Right kidney (tissue), 9 donors: Measurements from ENCODE around the gene APOBEC3A.
A peak's percentile ranks its signal among the peaks of the same experiment; 100 is the strongest.

ENCODE experiments used
- DNase-seq: peaks from one replicate; pipeline ENCODE4 v3.0.0-alpha.2; 2016
- long read RNA-seq, 8 donors: transcript quantifications; one replicate each; lab custom pipeline, GENCODE V29; 2026

The APOBEC3A gene
- long read RNA-seq, donor 1 = 0 reads
- long read RNA-seq, donor 2 = 0 reads
- long read RNA-seq, donor 3 = 0 reads
- long read RNA-seq, donor 4 = 0 reads
- long read RNA-seq, donor 5 = 0 reads
- long read RNA-seq, donor 6 = 0 reads
- long read RNA-seq, donor 7 = 0 reads
- long read RNA-seq, donor 8 = 0 reads

DNA sequence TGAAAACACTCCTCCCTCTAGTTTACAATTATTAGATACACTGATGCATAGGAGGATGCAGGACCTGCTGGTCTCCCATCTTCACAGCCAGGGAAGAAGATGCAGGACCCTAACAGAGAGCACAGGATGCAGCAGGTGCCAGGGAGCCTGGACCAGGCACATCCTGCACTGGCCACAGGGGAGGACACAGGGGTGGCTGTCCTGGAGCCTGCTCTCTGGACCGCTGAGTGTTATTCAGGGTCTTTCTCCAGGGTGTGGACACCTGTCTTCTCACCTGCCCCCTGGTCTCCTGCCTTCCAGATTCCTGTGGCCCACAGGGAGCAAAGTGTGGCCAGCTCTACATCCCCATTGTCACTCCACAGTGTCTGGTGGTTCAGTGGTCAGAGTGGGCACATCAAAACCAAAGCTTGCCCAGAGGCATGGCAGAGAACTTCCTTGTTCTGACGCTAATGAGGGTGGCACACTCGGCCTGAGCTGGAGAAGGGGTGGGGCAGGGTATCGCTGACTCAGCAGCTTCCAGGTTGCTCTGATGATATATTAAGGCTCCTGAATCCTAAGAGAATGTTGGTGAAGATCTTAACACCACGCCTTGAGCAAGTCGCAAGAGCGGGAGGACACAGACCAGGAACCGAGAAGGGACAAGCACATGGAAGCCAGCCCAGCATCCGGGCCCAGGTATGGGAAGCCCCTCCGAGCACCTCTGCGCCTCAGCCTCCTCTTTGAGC is at the start of gene APOBEC3A:
TSS of gene APOBEC3A (plus strand) at position 564 of the 725 bp plus-strand sequence. CDS start at position 647, 83 bp downstream.
- DNase-seq = no peak

DNA sequence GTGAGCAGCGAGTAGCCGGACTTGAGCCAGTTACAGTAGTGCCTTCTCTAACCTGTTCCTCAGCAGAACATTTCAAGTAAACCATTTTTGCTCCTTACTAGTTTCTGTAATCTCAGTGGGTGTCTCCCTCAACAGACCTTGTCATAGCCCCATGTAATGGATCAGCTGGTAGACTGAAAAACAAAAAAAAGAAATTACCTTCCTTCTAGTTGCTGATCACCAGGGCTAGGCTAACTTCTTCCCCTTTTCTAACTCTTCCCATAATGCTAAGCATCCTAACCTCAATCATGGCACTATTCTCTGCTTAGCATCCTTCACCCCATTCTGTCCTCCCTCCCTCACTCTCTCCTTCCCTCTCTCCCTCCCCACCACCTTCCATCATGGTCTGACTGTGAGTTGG is 49.6 kb upstream of the APOBEC3A start:
- no peak for DNase-seq

DNA sequence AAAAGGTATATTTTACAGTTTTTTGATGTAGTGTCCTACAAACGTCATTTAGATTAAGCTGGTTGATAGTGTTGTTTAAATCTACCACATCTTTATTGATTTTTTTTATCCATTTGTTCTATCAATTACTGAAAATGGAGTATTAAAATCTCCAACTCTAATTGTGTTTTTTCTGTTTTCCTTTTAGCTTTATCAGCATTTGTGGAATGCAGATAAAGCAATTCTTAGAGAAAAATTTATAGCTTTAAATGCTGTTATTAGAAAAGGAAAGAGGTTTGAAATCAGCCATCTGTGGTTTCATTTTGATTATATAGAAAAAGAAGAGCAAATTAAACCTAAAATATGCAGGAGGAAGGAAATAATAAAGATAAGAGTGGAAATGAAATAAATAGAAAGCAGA is 46.0 kb upstream of the APOBEC3A start:
- no peak for DNase-seq

- no peak for DNase-seq
Observed at GRCh38 chr22:38919631-38920190, 37.7 kb upstream of the APOBEC3A start.

DNA sequence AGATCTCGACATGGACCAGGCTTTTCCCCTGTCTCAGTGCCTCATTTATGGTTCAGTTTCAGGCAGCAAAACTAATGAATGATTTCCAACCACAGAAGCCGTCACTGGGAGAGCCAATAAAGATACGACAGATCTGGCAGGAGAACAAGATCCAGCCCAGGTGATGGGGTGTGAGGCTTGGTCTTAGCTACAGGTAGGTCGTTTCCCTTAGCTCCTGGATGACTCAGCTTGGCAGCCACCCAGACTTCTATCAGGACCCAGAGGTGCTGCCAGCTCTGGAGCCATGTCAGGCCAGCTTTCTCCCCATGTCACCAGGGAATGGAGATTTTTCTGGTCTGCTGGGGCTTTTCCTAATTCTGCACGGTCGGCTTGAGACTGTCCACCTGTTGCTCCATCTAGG is 36.3 kb upstream of the APOBEC3A start:
- DNase-seq = no peak

DNA sequence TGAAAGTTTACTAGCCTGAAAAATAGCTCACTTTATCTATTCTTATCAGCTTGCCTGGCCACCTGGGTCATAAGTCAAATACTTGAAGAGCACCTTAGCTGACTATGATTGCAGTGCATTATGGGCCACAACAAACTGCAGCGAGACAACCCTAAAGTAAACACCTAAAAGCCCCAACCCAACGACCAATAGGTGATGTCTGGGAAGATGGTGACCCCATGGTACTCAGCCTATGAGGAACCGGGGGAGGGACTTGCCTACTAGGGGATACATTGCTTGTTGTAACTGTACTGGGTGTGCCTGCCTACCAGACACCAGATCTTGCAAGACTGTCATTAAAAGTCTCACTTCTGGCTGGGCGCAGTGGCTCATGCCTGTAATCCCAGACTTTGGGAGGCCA is 35.6 kb upstream of the APOBEC3A start:
- DNase-seq = no peak

- peak; percentile 22 for DNase-seq
Observed at GRCh38 chr22:38923463-38924346, 33.7 kb upstream of the APOBEC3A start.

GRCh38 chr22:38924347-38924952 is 33.0 kb upstream of the APOBEC3A start:
- no peak for DNase-seq

- DNase-seq = no peak
Observed at GRCh38 chr22:38925571-38926041, 31.8 kb upstream of the APOBEC3A start.

- DNase-seq = peak; percentile 54
Observed at GRCh38 chr22:38927033-38927781, 30.2 kb upstream of the APOBEC3A start.

GRCh38 chr22:38930512-38930911 is 26.9 kb upstream of the APOBEC3A start:
- no peak for DNase-seq

- no peak for DNase-seq
Observed at GRCh38 chr22:38935023-38935422, 22.4 kb upstream of the APOBEC3A start.

DNA sequence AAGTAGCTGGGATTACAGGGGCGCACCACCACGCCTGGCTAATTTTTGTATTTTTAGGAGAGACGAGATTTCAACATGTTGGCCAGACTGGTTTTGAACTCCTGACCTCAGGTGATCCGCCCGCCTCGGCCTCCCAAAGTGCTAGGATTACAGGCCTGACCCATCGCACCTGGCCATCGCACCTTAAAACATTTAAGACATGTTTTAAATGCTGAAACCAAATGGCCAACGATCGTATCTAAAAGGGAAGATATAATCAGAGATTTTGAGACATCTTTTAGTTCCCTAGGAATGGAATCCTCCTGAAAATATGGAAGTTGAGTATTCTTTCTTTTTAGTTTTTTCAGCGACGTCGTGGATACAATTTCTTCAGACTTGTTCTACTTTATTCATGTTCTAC is 21.8 kb upstream of the APOBEC3A start:
- no peak for DNase-seq

GRCh38 chr22:38936562-38936961 is 20.8 kb upstream of the APOBEC3A start:
- no peak for DNase-seq

GRCh38 chr22:38937036-38937435 is 20.4 kb upstream of the APOBEC3A start:
- DNase-seq = no peak

DNA sequence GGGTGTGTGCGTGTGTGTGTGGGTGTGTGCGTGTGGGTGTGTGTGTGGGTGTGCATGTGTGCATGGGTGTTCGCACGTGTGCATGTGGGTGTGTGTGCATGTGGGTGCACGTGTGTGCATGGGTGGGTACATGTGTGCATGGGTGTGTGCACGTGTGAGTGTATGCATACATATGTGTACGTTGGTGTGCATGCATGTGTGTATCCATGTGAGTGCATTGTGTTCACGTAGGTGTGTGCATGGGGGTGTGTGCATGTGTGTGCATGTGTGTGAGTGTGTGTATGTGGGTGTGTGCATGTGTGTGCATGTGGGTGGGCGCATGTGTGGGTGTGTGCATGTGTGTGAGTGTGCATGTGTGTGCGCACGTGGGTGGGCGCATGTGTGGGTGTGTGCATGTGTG is 19.9 kb upstream of the APOBEC3A start:
- no peak for DNase-seq

- no peak for DNase-seq
Observed at GRCh38 chr22:38938221-38938620, 19.2 kb upstream of the APOBEC3A start.

DNA sequence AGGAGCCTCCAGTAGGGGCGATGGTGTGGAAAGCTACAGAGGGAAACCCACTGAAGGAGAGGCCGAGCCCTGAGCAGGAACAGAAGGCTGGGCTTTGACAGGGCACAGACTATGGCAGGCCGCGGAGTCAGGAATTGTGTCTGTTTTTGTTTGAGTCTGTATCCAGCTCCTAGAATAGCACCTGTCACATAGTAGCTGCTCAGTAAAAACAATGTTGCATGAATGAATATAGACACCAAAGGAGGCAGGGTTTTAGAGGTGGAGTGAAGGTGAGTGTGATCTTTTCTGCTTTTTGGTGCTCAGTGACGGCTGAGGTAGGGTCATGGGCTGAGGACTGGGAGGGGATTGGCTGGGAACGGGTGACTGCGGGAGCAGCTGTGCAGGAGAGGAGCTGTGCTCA is 18.5 kb upstream of the APOBEC3A start:
- DNase-seq = no peak

- no peak for DNase-seq
Observed at GRCh38 chr22:38940811-38941384, 16.5 kb upstream of the APOBEC3A start.

GRCh38 chr22:38941488-38941987 is 15.9 kb upstream of the APOBEC3A start:
- no peak for DNase-seq

- no peak for DNase-seq
Observed at GRCh38 chr22:38942702-38943101, 14.7 kb upstream of the APOBEC3A start.
